Measurements from ENCODE around the gene HSPA1L. TPM values are rescaled to one million over a fixed set of nuclear protein-coding genes. Genes with fewer than 3 reads are reported as not detected.

Gene HSPA1L
- total RNA-seq, 3 donors from 2014 or later (not counting 1 experiment from before 2014, with no cell fraction given) = 2.0 to 4.5 (median 3.6) TPM

- no peaks in the 10 kb centered on the region for H3K9me3 ChIP-seq (ENCODE audit: control insufficient read depth, insufficient read depth, low read length)
- Mint-ChIP-seq H3K36me3 (no peaks in the 10 kb centered on the region), H3K4me3 (peak overlapping the region; percentile 50), H3K27me3 (ENCODE audit: low read depth in 2 of 2) (no peaks in the 10 kb centered on the region), H3K9me3 (no peaks in the 10 kb centered on the region), H3K4me1 (peaks cover 0 to 39% of the 10 kb centered on the region in 2 donors), H3K27ac (peak overlapping the region; percentile 60 to 87)
- no peak for TF ChIP-seq CTCF (IDR thresholded peaks at IDR 0.05)
- peaks cover 23% of the 10 kb centered on the region for H3K36me3 ChIP-seq (ENCODE audit: control insufficient read depth, insufficient read depth, low read length)
- H3K27ac ChIP-seq (ENCODE audit: low read length) = peak overlapping the region; percentile 55
- 88% methylated on average over 32 of the region's 32 CpGs for WGBS (ENCODE audit: insufficient coverage)
- ATAC-seq (no peak), DNase-seq (no peak)
- H3K4me3 ChIP-seq (ENCODE audit: low read length) = no peak overlapping the region
- intact Hi-C loops (cut with micrococcal nuclease) = no loop called here
- peaks cover 52% of the 10 kb centered on the region for H3K4me1 ChIP-seq (ENCODE audit: control insufficient read depth, insufficient read depth, low read length)
- H3K27me3 ChIP-seq (ENCODE audit: control insufficient read depth, insufficient read depth, low read length) = no peaks in the 10 kb centered on the region
Observed at GRCh38 chr6:31775633-31776484, 39.2 kb downstream of the HSPA1L start.

GRCh38 chr6:31775184-31775583, 39.9 kb downstream of the HSPA1L start:
- intact Hi-C loops (cut with micrococcal nuclease) = no loop called here
- Mint-ChIP-seq H3K27ac (peak overlapping the region in 1 of 2 donors; percentile 48), H3K4me1 (peaks cover 0 to 39% of the 10 kb centered on the region in 2 donors), H3K9me3 (no peaks in the 10 kb centered on the region), H3K27me3 (ENCODE audit: low read depth in 2 of 2) (no peaks in the 10 kb centered on the region), H3K4me3 (no peak overlapping the region), H3K36me3 (no peaks in the 10 kb centered on the region)
- TF ChIP-seq CTCF (IDR thresholded peaks at IDR 0.05) = no peak
- peaks cover 52% of the 10 kb centered on the region for H3K4me1 ChIP-seq (ENCODE audit: control insufficient read depth, insufficient read depth, low read length)
- no peak overlapping the region for H3K4me3 ChIP-seq (ENCODE audit: low read length)
- peaks cover 17% of the 10 kb centered on the region for H3K36me3 ChIP-seq (ENCODE audit: control insufficient read depth, insufficient read depth, low read length)
- no peak for ATAC-seq
- H3K9me3 ChIP-seq (ENCODE audit: control insufficient read depth, insufficient read depth, low read length) = no peaks in the 10 kb centered on the region
- no peaks in the 10 kb centered on the region for H3K27me3 ChIP-seq (ENCODE audit: control insufficient read depth, insufficient read depth, low read length)
- H3K27ac ChIP-seq (ENCODE audit: low read length) = no peak overlapping the region
- DNase-seq = no peak
- WGBS (ENCODE audit: insufficient coverage) = 89% methylated on average over 3 of the region's 4 CpGs

GRCh38 chr6:31771992-31772358, 43.1 kb downstream of the HSPA1L start:
- Mint-ChIP-seq H3K27me3 (ENCODE audit: low read depth in 2 of 2) (no peaks in the 10 kb centered on the region), H3K27ac (no peak overlapping the region), H3K4me1 (peaks cover 6 to 43% of the 10 kb centered on the region in 2 donors), H3K36me3 (no peaks in the 10 kb centered on the region), H3K4me3 (no peak overlapping the region), H3K9me3 (no peaks in the 10 kb centered on the region)
- Histone ChIP-seq H3K4me3 (ENCODE audit: low read length) (no peak overlapping the region), H3K27ac (ENCODE audit: low read length) (no peak overlapping the region), H3K4me1 (ENCODE audit: control insufficient read depth, insufficient read depth, low read length) (peaks cover 48% of the 10 kb centered on the region), H3K36me3 (ENCODE audit: control insufficient read depth, insufficient read depth, low read length) (no peaks in the 10 kb centered on the region), H3K27me3 (ENCODE audit: control insufficient read depth, insufficient read depth, low read length) (no peaks in the 10 kb centered on the region), H3K9me3 (ENCODE audit: control insufficient read depth, insufficient read depth, low read length) (no peaks in the 10 kb centered on the region)
- 77% methylated on average over 4 of the region's 4 CpGs for WGBS (ENCODE audit: insufficient coverage)
- DNase-seq (peak in 1 of 2 donors; percentile 46), ATAC-seq (no peak)
- no peak for TF ChIP-seq CTCF (IDR thresholded peaks at IDR 0.05)
- intact Hi-C loops (cut with micrococcal nuclease) = no loop called here

Data from natural killer cell (primary cell).